HG02870 (cell line): Measurements from ENCODE around the gene KCNG2.

ENCODE experiments used
- ATAC-seq: cut with Tn5 transposase; IDR thresholded peaks from one replicate; pipeline ENCODE4 v1.9.1; 2021; ENCODE audit warnings: mild to moderate bottlenecking, moderate library complexity; ENCODE audit not compliant: unreplicated experiment

The KCNG2 gene

DNA sequence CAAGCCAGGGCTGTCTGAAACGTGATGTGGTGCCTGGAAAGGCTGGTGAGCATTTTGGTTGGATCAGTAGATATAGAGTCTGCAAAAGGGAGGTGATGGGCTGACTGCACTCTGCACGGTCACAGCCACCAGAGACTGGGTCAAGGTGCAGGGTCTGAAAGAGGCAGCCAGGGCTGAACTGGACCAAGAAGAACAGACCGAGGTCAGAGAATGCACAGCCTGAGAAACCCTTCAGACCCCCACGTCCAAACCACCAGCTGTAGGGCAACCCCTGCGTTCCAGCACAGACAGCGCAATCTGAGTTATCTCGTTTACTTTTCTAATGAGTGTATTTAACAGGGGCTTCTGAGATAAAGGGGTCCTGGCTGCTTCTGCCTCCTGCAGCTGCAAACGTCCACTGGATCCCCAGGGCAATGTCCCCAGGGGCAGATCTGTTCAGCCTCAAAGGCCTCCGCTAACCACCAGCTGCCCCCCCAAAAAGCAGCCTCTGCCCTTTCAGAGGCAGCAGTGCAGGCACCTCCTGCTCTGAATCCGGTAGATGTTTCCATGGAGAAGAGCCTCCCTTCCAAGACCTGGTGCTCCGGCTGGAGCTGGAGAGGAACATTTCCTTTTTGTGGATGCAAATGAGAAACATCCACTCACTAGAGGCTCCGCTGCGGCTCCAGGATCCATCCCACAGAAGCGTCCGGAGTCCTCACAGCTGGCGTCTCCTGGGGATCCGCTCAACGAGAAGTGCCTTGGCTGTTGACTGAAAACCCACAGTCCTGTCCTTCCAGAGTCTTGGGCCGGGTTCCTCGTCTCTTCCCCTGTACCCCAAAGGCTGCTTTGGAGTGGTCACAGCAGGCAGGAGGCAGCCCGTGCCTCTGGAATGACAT lies 970 bp upstream of the KCNG2 start:
- no peak for ATAC-seq

DNA sequence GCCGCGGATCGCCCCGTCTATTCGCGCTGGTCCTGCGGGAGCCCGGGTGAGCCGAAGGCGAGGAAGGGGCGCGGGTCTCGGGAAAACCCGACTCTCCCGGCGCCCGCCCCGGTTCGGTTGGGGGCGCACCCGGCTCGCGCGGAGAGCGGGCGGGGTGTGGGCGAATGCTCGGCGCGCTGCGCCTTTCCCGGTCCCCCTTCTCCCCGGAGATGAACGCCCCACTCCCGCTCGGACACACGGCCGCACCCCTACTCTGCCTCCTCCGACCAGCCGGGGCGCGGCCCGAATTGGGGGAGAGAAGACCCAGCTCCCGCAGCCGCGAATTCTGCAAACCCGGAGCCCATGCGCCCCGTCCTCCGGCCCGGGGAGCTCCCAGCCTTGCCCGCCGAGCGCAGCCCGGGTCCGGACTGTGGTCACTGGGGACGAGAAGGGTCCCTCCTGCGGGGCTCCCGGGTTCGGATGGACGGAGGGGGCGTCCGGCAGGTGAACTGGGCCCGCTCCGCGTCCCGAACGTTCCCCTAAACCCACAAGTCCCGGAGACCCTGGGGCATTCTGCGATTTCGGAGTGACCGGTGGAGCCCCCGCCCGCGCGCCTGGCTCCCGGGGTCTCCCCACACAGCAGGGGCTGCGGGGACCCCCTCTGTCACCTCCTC lies 734 bp downstream of the KCNG2 start:
- no peak for ATAC-seq

DNA sequence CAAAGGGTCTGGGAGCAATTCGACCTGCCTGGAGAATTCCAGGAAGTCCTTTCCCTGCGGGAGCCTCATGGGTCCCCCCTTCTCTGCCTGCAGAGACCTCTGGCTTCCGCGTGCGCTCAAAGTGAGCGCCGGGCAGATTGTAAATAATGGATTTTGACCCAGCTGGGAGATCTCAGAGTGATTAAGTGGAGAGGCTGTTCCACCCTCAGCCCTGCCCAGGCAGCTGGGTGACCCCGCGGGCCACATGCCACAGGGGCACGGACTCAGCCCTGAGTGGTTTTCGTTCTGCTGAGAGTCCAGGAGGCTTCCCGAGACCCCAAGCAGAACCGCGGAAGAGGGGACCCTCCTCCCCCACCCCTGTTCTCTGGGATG lies 1.2 kb downstream of the KCNG2 start:
- ATAC-seq, result no peak

DNA sequence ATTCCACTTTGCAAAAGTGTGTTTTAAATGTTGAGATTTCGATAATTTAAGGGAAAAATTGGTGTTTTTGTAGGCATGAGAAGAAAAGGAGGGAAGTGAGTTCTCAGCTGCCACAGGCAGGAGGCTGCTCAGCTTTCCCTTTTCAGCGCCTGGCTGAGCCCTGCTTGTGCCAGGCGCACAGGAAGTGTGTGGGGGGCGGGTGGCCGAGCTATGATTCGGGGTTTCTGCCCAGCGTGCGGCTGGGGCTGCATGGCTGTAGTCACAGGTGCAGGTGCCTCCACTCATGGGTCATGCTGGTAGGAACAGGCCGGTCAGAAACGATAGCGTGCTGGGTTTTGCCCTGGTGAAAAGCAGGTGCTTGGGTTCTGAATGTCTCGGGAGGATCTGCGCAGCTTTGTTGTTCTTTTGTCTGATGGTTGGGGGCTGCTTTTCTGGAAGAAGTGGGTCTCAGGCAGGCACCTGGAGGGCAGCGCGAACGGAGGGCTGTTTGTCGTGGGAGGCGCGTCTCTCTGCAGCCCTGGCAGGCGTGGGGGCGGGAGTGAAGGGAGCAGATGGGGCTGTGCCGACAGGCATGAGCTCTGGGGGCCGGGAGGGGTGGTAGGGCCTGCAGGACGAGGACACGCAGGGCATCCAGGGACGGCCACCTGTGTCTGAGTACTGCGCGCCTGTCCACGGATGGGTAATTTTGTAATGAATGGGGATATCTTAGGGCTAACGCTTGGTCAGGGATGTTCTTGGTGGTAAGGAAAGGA lies 2.1 kb downstream of the KCNG2 start:
- no peak for ATAC-seq

DNA sequence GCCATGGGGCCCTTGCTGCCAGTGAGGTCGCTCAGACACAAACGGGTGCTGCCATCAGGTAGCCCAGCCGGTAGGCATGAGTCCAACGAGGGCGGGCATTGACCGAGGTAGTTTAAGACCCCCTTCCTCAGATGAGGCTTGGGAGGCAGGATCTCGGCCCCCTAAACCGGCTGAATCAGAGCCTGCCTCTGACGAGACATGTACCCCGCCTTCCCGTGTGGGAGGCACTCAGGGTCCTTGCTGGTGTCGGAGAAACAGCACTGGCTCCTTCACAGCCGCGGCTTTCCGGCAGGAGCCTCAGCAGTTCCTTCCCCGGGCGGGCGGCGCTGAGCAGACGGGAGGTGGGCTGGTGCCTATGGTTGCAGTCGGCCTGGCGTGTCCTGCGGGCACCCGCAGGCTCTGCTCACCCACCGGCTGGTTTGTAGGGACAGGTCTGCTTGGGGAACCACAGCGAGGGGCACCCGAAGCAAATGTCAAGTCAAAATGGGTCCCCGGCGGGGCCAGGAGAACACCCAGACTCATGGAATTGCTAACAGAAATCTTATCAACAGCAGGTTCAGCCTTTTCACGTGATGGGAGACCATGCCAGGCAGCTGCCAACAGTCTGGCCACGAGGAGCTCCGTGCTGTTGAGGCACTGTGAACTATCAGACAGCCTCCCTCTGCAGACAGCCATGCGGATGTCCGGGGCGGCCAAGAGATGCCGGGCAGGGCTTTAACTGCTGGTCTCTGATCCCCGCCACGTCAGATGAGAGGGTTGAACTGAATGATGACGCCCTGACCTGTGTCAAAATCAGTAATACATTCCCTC lies 2.8 kb downstream of the KCNG2 start:
- ATAC-seq, result no peak

DNA sequence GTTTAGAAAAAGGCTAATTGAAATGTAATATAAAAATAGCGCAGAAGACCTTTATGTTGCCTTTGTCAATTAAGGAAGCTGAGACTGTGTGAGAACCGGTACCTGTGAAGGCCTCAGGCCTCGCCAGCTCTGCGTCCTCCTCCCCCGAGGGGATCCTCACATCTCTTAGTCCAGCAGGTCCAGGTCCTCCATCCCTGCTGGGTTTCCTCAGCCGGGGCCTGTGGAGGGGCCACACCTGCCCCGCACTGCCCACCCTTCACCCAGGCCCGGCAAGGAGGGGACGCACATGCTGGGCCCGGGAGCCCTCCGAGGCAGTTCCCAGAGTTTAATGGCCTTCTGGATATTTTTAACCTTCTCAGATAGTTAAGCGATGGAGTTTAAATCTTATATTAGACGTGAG lies 3.5 kb downstream of the KCNG2 start:
- no peak for ATAC-seq

DNA sequence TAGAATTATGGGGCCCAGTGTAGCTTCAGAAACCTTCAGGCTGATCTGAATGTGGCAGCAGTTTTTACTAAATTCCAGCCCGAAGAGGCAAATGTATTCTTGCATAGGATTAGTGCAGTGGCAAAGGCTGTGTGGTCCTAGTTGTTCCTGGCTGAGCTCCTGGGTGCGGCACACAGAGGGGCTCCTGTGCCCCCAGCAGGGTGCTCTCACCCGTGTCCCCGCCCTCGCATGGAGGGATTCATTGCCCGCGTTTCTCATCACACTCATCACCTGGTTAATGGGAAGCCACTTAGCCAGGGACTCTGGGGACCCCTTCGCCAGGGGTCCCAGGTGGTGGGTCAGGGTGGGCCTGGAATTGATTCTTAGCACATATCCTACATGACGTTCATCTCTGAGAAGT lies 3.9 kb downstream of the KCNG2 start:
- no peak for ATAC-seq

DNA sequence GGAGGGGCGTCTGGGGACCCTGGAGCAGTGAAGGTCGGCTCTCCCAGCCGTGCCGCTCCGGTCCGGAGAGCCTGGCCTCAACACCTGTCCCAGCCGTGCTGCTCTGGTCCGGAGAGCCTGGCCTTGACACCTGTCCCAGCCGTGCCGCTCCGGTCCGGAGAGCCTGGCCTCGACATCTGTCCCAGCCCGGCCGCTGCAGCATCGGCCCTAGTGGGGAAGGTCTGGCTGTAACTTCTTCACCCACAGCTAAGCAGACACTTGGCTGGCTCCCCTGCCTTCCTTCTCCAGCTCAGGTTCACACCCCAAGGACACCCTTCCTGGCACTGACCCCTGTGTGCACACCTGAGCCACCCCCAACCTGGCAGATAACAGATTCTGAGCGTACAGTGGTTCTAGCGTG lies 4.6 kb downstream of the KCNG2 start:
- no peak for ATAC-seq

DNA sequence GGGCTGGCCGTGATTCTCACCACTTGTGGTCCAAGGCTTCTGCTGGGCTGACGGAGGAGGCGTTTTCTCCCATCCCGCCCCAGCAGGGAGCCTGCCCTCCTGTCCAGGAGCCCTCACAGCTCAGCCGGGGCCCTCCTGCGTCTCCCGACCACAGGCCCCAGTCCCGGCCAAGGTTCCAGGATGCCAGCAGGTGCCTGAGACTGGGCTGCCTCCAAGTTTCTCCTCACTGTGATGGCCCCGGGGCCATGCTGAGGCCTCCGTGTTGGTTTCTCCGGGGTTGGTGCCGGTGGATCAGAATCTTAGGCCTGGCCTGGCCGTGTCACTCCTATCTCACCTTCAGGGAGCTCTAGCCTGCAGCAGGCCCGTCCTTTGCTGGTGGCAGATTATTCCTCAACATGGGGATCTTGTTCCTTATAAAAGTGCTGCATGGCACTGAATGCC lies 5.9 kb downstream of the KCNG2 start:
- no peak for ATAC-seq

DNA sequence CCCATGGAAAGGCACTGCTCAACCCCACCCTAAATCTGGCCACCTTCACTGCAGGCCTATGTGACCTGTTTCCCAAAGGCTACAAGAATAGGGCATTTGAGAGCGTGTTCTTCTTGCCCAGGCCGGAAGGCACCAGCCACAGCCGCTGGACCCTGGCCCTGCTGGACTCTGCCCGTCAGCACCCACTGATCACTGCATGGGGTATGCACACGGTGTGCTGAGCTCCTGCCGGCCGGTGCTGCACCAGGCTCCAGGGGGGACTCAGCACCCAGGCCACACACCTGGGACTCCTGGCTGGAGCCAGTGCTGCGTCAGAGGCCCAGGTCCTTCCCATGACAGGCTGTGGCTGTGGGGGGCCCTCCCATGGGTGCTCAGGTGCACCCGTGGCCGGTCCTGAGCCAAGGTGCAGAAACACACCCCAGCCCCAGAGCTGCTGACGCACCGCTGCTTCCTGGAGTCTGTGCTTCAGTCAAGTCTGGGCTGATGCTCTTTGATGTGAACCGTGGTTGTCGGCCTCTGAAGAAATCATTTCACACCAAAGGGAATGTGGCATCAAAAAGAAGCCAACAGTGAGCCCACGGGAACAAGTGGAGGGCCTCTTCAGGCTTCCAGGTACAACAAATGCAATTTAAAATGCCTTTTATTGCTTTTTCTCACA lies 6.5 kb downstream of the KCNG2 start:
- ATAC-seq, result no peak

DNA sequence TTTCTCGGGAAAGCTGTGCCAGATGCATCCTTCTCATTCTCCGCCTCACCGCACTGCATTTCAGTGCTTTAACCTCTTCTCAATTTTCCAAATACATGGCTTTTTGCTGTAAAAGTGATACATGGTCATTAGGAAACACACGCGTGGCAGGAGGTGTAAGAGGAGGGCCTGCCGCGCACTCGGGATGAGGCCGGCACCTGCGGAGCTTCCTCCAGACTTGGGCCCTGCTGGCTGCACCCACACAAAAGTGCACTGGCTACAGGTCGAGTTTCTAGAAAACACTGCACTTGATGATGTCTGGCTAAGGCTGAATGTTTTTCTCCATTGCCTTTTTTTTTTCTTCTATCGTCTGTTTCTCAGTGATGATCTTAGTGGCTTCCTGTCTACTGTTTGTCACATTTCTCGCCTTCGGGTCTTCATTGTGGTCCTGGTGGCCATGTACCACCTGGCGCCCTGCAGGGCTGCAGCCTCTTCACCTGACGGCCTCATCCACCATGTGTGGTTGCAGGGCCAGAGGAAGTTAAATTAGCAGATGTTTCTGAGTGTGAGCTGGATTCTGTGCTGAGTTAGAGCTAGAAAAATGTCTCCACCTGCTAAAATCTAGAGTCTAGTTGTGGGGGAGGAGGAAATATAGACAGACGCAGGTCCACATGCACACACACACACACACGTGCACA lies 7.6 kb downstream of the KCNG2 start:
- no peak for ATAC-seq

DNA sequence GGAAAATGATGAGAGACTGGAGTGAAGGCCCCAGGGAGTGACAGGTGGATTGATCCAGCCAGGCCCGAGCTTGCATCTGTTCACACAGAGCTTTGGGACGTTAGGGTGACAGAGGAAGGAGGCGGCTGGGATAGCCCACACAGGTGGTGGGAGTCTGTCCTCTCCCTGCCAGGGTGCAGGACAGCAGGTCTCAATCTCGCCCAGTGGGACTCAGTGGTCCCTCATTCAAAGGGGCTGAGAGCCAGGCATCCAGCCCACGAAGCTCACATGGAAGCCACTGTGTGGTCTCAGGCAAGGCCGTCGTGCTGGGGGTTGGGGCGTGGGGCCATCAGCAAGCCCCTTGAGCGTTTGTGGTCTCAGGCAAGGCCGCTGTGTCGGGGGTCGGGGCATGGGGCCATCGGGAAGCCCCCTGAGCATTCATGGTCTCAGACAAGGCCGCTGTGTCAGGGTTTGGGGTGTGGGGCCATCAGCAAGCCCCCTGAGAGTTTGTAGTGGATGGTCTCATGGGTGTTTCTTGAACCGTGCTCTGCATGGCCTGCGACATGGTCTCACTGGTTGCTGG lies 8.3 kb downstream of the KCNG2 start:
- no peak for ATAC-seq

DNA sequence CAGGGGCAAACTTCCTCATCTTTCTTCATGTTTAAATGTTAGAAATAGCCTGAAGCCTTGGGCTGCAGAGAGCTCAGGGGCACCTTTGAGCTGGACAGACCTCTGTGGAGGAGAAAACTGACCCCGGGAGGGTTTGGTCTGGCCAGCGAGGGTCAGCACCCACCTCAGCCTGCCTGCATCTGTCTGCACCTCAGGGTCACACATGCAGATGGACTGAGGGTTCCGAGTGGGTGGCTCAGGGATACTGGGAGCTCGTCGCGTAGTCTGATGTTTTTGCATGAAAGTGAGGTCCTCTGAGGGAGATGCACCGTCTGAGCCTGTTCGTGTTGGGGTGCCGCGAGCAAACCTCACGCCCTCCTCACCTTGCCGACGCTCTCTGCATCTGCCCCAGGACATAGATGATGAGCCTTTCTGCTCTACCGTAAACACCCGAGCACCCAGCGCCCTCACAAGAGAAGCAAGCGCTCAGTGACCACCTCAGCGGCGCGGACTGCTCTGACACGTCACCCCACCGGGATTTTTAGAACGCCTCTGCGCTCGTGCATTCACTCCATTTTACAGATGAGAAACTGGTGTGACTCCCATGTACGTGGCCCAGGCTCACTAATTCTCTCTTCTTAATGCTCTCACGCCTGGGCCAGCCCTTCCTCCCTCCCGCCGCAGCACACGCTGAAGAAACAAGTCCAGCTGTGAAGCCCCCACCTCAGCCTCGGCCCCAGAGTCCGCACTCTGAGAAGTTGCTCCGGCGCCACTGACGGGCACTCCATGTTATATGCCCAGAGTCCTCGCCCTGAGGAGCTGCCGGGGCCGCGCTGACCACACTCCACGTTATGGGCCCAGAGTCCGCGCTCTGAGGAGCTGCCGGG lies 9.5 kb downstream of the KCNG2 start:
- ATAC-seq, result no peak

DNA sequence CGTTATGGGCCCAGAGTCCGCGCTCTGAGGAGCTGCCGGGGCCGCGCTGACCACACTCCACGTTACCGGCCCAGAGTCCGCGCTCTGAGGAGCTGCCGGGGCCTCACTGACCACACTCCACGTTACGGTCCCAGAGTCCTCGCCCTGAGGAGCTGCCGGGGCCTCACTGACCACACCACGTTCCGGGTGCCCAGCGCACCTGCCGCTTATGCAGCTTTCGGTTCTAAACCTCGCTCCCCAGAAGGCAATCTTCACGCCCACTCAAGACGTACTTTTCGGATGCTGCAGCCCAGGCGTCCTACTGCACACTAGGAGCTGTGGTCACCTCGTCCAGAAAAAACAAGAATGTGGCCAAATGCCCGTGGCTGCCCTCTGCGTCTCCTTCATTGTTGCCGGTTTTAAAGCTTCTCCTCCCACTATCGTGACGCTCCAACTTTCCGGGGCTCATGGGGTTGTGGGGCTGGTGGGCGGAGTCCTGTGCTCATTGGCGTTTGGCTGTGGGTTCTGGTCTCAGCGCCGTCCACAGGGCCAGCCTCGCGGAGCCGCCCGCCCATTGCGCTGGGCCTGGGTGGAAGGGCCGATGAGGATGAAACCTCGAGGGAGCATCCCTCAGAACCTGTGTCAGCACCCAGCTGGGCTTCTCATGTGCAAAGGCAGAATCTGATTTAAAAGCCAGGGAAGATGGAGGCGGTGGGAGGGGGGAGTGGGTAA lies 11.9 kb downstream of the KCNG2 start:
- ATAC-seq, result no peak

DNA sequence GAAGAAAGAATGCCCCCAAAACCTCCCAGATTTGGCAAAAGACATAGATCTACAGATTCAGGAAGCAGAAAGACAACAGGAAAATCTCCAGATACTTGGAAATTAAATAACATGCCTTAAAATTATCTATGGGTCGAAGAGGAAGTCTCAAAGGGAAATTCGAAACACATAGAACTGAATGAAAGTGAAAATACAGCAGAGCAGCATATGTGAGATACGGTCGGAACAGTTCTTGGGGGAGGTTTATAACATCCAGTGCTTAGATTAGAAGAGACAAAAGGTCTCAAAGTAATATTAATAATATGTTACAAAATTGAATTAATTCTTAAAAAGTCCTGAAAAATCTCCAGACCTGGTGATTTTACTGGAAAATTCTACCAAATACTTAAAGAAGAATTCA lies 14.3 kb downstream of the KCNG2 start:
- no peak for ATAC-seq

DNA sequence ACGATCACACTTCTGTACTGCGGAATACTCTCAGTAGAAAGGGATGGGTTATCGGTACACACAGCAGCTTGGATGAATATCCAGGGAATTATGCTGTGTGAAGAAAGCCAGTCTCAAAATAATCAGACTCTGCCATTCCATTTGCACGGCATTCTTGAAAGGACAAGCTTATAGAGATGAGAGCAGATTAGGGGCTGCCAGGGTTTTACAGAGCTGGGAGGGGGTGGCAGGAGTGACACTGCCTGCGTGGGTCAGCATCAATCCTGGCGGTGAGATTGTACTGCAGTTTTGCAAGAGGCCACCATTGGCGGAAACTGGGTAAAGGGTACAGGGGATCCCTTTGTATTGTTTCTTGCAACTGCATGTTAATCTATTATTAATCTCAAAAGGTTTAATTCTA lies 16.6 kb downstream of the KCNG2 start:
- ATAC-seq, result no peak

DNA sequence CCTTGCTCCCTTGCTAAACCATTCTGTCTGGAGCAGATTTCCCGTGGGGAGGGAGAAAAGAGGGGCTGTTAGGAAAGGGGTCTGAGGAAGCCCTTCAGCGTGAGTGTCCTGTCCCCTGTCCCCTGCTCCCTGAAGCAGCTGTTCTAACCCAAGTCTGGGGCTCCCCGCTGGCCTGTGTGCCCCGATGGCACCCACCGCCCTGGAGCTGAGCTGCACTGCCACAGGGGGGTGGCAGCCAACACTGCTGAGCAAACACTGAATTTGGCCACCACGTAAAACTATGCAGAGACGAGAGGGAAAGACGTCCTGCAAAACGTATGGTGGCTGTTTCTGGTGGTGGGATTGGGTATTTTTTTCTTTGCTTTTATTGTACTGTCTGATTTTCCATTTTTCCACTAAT lies 17.9 kb downstream of the KCNG2 start:
- ATAC-seq, result no peak

DNA sequence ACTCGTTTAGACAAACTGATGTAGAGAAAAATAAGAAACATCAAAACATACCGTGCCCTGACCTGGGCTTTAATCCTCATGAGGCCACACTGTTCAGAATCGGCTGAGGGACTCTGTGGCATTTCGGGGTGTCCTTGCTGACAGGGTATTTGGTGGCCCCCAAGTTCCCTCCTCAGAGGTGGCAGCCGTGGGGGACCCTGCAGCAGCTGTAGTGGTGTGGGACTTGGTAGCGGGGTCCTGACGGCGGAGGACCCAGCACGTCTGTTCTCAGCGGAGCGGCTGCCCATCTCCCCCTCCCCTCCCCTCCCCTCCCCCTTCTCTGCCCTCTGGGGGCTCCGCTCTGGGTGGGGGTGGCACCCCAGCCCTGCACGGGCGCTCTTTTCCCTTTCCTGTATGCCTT lies 18.4 kb downstream of the KCNG2 start:
- ATAC-seq, result no peak
